Stimulated activated effector memory CD8-positive, alpha-beta T cell treated with anti-CD3 and anti-CD28 coated beads, Interleukin-12 subunit alpha, Interleukin-12 subunit beta, amount 100 ng/mL, for 72 hours (primary cell): ENCODE measurements around the gene IL22RA2.

Experiments used
- ATAC-seq: fragments of 150-1000 bp; cut with Tn5 transposase; 2 replicates; pipeline ENCODE4 v1.10.0; 2021
- DNase-seq, 2 donors: peaks; one replicate each; pipeline ENCODE4 v3.0.0; 2021 to 2022; ENCODE audit warnings: low spot score in 2 of 2
- H3K27ac Mint-ChIP-seq: one replicate; pipeline ENCODE4 v1.8.0; 2022; ENCODE audit warnings: mild to moderate bottlenecking, mixed read lengths
- H3K36me3 Mint-ChIP-seq: one replicate; pipeline ENCODE4 v1.8.0; 2022; ENCODE audit warnings: mild to moderate bottlenecking, mixed read lengths
- H3K4me1 Mint-ChIP-seq: one replicate; pipeline ENCODE4 v1.8.0; 2022; ENCODE audit warnings: mixed read lengths
- H3K4me3 Mint-ChIP-seq: one replicate; pipeline ENCODE4 v1.8.0; 2022; ENCODE audit warnings: mild to moderate bottlenecking, mixed read lengths
- H3K9me3 Mint-ChIP-seq: one replicate; pipeline ENCODE4 v1.8.0; 2022; ENCODE audit warnings: mixed read lengths

The IL22RA2 gene

GRCh38 chr6:137181891-137182653, 8.6 kb upstream of the IL22RA2 start:
- Mint-ChIP-seq H3K4me3 (no peak overlapping the region), H3K4me1 (no peaks in the 10 kb centered on the region), H3K36me3 (no peaks in the 10 kb centered on the region), H3K9me3 (peaks cover 6% of the 10 kb centered on the region), H3K27ac (no peak overlapping the region)
- no peak for DNase-seq
- no peak for ATAC-seq

DNA sequence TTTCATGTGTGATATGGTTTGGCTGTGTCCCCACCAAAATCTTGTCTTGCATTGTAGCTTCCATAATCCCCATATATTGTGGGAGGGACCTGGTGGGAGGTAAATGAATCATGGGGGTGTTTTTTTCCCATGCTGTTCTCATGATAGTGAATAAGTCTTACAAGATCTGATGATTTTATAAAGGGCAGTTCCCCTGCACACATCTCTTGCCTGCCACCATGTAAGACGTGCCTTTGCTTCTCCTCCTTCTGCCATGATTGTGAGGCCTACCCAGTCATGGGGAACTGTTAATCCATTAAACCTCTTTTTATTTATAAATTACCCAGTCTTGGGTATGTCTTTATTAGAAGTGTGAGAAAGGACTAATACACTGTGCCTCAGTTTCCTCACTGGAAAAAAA, 4.2 kb upstream of the IL22RA2 start:
- Mint-ChIP-seq H3K4me1 (no peaks in the 10 kb centered on the region), H3K27ac (no peak overlapping the region)
- ATAC-seq: no peak

DNA sequence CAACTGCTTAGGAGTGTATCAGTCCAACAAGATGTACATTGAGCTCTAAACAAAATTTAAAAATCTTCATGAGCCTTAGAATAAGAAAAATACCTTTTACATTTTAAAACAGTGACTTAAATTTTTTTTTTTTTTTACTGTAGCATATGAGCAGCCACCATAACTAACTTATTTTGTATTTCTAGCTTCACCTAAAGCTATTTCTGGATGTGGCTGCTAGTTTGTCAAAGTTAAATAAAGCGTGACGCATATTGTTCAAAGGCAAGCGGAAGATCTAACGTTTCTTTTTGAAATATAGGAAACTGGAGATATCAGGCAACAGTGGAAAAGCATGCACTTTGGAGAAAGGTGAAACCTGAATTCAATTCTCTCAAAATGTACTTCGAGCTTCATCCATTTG, 3.3 kb upstream of the IL22RA2 start:
- Mint-ChIP-seq H3K27ac (no peak overlapping the region), H3K4me3 (no peak overlapping the region), H3K4me1 (no peaks in the 10 kb centered on the region), H3K9me3 (no peaks in the 10 kb centered on the region), H3K36me3 (no peaks in the 10 kb centered on the region)
- ATAC-seq (no peak), DNase-seq (no peak)

More for the DNA sequence above, 4.2 kb upstream of the IL22RA2 start:
- H3K4me3 Mint-ChIP-seq: no peak overlapping the region
- H3K36me3 Mint-ChIP-seq: no peaks in the 10 kb centered on the region
- DNase-seq: no peak
- H3K9me3 Mint-ChIP-seq: no peaks in the 10 kb centered on the region

GRCh38 chr6:137175868-137176245, 2.4 kb upstream of the IL22RA2 start:
- DNase-seq (no peak), ATAC-seq (no peak)
- H3K9me3 Mint-ChIP-seq: no peaks in the 10 kb centered on the region
- no peaks in the 10 kb centered on the region for H3K36me3 Mint-ChIP-seq
- no peak overlapping the region for H3K27ac Mint-ChIP-seq
- H3K4me3 Mint-ChIP-seq: no peak overlapping the region
- no peaks in the 10 kb centered on the region for H3K4me1 Mint-ChIP-seq

- DNase-seq: no peak
- no peaks in the 10 kb centered on the region for H3K9me3 Mint-ChIP-seq
- no peaks in the 10 kb centered on the region for H3K36me3 Mint-ChIP-seq
- H3K4me3 Mint-ChIP-seq: no peak overlapping the region
- H3K4me1 Mint-ChIP-seq: no peaks in the 10 kb centered on the region
- no peak overlapping the region for H3K27ac Mint-ChIP-seq
- no peak for ATAC-seq
Observed at GRCh38 chr6:137175157-137175867, 1.9 kb upstream of the IL22RA2 start.

GRCh38 chr6:137172734-137173431, 561 bp downstream of the IL22RA2 start:
- no peak for ATAC-seq
- H3K9me3 Mint-ChIP-seq: peaks cover 3% of the 10 kb centered on the region
- no peak overlapping the region for H3K4me3 Mint-ChIP-seq
- H3K27ac Mint-ChIP-seq: no peak overlapping the region
- no peaks in the 10 kb centered on the region for H3K36me3 Mint-ChIP-seq
- DNase-seq: no peak
- H3K4me1 Mint-ChIP-seq: peaks cover 5% of the 10 kb centered on the region

DNA sequence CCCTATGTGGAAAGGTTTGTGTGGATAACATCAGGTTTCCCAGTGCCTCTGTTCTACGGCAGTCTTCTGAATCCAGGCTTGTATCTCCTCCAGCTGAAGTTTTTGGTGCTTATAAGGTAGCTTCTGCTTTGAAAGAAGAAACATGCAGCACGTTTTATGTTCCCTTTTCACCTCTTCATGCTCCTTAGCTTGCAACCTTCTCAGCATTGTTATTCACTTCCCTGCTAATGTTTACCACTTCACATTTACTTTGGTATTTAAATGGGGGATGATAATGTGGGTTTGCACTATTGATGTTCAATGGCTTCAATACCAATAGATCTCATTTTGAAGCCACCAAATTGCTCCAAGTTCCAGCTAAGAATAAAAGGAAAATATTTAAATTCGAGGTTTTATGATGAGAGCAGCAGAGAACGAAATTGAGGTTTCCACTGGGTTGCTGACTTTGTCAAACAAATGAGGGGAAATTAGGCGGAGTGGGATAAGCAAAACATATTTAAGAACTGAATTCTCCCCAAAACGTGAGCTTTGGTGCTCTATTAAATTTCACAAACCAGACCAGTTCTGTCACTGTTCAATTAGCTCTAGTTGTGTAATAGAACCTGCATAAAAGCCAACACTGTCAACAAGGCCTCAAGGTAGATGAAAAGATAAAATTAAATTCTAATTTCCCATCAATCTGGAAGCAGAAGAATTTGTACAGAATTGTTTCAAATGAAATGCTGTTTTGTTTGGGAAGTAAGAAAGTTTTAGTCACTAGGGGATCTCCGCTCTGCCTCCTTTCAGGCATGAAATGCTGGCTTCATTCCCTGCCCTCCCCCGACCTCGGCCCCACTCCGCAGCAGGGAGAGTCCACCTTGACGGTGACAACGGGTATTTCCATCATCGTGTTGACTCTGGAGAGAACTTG, 1.4 kb downstream of the IL22RA2 start:
- H3K27ac Mint-ChIP-seq: no peak overlapping the region
- H3K4me1 Mint-ChIP-seq: peaks cover 12% of the 10 kb centered on the region
- H3K4me3 Mint-ChIP-seq: no peak overlapping the region
- H3K36me3 Mint-ChIP-seq: no peaks in the 10 kb centered on the region
- DNase-seq (no peak), ATAC-seq (no peak)
- peaks cover 3% of the 10 kb centered on the region for H3K9me3 Mint-ChIP-seq

GRCh38 chr6:137171053-137171374, 2.4 kb downstream of the IL22RA2 start:
- Mint-ChIP-seq H3K4me1 (peaks cover 18% of the 10 kb centered on the region), H3K27ac (no peak overlapping the region), H3K36me3 (no peaks in the 10 kb centered on the region), H3K4me3 (no peak overlapping the region), H3K9me3 (peaks cover 3% of the 10 kb centered on the region)
- ATAC-seq (no peak), DNase-seq (no peak)

DNA sequence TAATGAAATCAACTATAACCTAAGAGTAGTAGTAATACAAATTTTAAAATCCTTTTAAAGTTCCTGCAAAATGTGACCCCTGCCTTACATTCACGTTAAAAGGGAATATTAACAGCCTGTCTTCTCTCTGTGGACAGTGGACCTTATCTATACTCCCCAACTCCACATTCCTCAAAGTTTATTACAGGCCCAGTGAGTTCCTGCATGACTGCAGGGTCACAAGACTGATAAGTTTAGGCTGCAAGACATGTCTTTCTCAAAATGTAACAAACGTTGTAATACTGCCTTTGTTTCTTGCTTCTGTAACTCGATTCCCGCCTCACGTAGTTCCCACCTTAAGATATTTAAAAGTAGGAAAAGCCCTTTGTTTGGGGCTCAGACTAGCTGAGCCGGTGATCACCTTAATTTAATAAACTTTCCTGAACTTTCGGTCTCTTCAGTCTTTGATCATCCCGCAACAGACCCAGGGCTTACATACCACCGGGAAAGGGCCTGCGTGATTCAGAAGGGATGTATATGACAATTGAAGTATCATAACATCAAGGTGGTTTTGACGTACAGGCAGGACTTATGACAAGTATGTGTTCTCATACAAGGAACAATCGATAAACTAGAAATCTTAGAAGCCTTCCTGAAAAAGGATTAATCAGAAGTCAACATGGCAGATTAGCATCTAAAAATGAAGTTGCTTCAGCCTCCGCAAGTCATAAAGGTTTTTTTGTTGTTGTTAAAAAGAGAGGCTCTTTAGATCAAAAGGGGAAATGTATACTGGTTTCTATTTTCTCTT, 3.0 kb downstream of the IL22RA2 start:
- ATAC-seq: no peak
- Mint-ChIP-seq H3K27ac (no peak overlapping the region), H3K36me3 (peaks cover 2% of the 10 kb centered on the region), H3K9me3 (peaks cover 3% of the 10 kb centered on the region), H3K4me1 (peaks cover 22% of the 10 kb centered on the region), H3K4me3 (no peak overlapping the region)
- DNase-seq: no peak

DNA sequence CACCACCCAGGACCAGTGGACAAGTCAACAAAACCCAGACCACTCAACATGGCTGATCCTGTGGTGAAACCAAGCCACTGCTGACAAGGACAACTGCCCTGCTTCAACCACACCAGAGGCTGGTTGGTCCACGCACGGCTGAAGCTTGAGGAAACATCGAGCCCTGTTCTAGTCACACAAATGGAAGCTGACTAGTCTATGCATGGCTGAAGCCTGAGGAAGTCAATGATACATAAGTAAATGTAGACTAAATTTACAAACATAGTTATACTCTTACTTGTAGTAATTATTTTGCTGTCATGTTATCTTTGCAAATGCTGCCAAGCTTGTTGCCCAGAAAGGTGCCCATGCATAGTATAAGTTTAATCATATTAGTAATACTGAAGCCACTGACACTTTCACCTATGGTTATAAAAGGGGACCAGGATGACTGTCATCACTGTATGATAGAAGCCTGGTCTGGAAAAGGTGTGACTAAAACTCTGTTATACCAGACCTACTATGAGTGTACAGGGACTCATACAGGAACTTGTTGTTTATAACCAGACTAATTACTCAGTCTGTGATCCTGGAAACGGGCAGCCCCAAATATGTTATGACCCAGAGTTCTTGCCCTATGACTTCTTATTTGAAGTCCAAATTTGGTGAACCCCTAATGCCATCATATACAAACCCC, 5.6 kb downstream of the IL22RA2 start:
- peaks cover 11% of the 10 kb centered on the region for H3K9me3 Mint-ChIP-seq
- H3K4me3 Mint-ChIP-seq: no peak overlapping the region
- DNase-seq (no peak), ATAC-seq (peak; percentile 91)
- H3K27ac Mint-ChIP-seq: peak overlapping the region; percentile 77
- peaks cover 43% of the 10 kb centered on the region for H3K4me1 Mint-ChIP-seq
- H3K36me3 Mint-ChIP-seq: peaks cover 7% of the 10 kb centered on the region

DNA sequence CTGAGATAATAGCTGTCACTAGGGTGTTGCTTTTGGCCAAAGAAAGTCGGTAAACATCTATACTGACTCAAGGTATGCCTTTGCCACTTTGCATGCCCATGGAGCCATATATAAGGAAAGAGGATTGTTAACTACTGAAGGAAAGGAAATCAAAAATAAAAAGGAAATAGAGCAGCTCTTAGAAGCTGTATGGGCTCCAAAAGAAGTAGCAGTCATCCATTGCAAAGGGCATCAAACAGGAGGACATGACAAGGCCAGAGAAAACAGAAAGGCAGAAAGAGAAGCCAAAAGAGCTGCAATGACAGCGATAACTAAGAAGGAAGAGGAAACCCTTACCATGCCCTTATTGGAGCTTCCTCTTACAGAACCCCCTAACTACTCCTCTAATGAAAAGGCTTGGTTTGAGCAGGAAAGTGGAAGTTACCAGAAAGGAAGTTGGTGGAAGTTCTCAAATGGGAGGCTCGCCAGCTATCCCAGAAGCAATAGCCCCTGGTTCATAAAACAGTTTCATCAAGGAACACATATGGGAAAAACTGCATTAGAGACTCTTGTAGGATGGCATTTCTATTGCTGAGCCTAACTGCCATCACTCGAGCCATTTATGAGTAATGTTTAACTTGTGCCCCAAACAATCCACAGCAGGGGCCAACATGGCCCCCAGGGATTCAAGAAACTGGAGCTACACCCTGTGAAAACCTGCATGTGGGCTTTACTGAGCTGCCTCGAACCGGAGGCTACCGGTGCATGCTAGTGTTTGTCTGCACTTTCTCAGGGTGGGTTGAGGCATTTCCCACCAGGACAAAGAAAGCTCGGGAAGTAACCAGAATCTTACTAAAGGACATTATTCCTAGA, 7.0 kb downstream of the IL22RA2 start:
- peak overlapping the region; percentile 24 for H3K4me3 Mint-ChIP-seq
- peaks cover 43% of the 10 kb centered on the region for H3K4me1 Mint-ChIP-seq
- H3K9me3 Mint-ChIP-seq: peaks cover 11% of the 10 kb centered on the region
- H3K36me3 Mint-ChIP-seq: peaks cover 7% of the 10 kb centered on the region
- ATAC-seq (no peak), DNase-seq (no peak)
- peak overlapping the region; percentile 65 for H3K27ac Mint-ChIP-seq

DNA sequence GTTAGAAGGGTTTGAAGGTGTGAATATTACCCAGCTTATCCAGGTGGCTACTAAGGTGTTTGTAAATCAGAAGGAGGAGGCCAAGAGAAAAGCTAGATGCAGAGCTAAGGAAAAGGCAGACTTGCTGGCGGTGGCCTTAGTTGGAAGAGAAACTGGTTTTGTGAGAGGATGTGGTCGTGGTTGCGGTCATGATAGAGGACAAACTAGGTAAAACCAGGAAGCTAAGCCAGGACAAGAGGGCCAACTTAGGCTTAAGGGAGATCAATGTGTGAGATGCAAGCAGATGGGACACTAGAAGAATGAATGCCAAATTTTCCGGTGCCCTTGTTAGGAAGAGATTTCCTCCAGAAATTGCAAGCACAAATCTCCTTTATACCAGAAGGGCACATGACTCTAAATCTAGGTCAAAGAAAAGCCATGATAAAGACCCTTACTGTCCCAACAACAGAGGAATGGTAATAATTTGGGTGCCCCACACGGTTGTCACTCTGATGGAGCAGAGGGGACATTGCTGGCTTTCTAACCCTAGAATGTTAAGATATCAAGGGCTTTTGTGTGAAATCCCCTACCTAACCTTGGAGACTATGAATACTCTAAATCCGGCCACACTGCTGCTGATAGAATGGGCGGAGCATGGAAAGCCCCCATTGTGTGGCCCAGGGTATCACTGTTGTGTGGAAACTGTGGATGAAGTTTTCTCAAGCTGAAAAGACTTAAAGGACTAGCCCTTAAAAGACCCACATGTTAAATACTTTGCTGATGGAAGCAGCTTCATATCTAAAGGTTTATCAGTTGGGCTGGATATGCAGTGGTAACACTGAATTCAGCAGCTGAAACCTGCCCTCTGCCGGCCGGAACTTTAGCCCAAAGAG, 7.8 kb downstream of the IL22RA2 start:
- ATAC-seq (peak; percentile 67), DNase-seq (peak in 1 of 2 donors; percentile 22)
- Mint-ChIP-seq H3K9me3 (peaks cover 11% of the 10 kb centered on the region), H3K4me3 (peak overlapping the region; percentile 27), H3K27ac (peak overlapping the region; percentile 65), H3K36me3 (peaks cover 7% of the 10 kb centered on the region), H3K4me1 (peaks cover 50% of the 10 kb centered on the region)
